Fibroblast of lung (primary cell): ENCODE measurements around the gene ROM1.

Source experiments
- EZH2 ChIP-seq: IDR thresholded peaks from 2 replicates; pipeline ENCODE4 v1.5.1; 2012; ENCODE audit warnings: low read length, control low read depth, mild to moderate bottlenecking; ENCODE audit errors: missing control alignments
- TF ChIP-seq, protein P1 (sequence below), 2 donors: IDR thresholded peaks in 1 of 2; conservative IDR thresholded peaks in 1 of 2; 1 replicate in 1 of 2; 2 replicates in 1 of 2; pipeline ENCODE4 v1.5.1; 2011 to 2012; ENCODE audit warnings: low read length in 2 of 2, control low read depth in 1 of 2, inconsistent platforms in 1 of 2, low read depth in 1 of 2, mild to moderate bottlenecking in 1 of 2

DNA sequence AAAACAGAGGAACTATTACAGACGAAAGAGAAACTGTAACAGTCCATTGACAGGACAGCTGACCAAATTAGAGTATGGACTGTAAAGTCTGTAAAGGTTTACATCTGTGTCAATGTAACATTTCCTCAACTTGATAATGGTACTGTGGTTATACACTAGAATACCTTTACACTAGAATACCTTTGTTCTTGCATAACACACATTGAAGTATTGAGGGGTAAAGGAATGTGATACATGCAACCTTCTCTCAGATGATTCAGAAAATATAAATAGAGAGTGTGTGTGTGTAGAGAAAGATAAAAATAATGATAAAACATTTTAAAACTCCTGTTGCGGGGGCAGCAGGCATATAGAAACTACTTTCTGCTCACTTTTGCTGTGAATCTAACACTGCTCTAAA lies 33.8 kb upstream of the ROM1 start:
- TF ChIP-seq, protein P1, sequence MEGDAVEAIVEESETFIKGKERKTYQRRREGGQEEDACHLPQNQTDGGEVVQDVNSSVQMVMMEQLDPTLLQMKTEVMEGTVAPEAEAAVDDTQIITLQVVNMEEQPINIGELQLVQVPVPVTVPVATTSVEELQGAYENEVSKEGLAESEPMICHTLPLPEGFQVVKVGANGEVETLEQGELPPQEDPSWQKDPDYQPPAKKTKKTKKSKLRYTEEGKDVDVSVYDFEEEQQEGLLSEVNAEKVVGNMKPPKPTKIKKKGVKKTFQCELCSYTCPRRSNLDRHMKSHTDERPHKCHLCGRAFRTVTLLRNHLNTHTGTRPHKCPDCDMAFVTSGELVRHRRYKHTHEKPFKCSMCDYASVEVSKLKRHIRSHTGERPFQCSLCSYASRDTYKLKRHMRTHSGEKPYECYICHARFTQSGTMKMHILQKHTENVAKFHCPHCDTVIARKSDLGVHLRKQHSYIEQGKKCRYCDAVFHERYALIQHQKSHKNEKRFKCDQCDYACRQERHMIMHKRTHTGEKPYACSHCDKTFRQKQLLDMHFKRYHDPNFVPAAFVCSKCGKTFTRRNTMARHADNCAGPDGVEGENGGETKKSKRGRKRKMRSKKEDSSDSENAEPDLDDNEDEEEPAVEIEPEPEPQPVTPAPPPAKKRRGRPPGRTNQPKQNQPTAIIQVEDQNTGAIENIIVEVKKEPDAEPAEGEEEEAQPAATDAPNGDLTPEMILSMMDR (conservative IDR thresholded peaks at IDR 0.05 in 1 of 2, IDR thresholded peaks at IDR 0.05 in 1 of 2; ENCODE audit: low read depth in 1 of 2, low read length in 2 of 2) = no peak
- no peak for TF ChIP-seq EZH2
